Prostate gland (tissue), 2 donors: ENCODE results near the gene ALDH1L1.

ENCODE experiments used
- POLR2A ChIP-seq: fragments of 450-650 bp; IDR thresholded peaks from one replicate; pipeline ENCODE4 v1.6.1; 2016; ENCODE audit warnings: antibody characterized with exemption, mild to moderate bottlenecking
- POLR2AphosphoS5 ChIP-seq: sonication (generic); formaldehyde crosslinking; IDR thresholded peaks from one replicate; pipeline ENCODE4 v1.6.1; 2017; ENCODE audit warnings: antibody characterized with exemption
- TF ChIP-seq, protein P1 (sequence below), 4 experiments: fragments of 200-600 bp in 2 of 4; fragments of 450-650 bp in 2 of 4; sonication (generic) in 2 of 4; IDR thresholded peaks; 1 replicate in 3 of 4; 2 replicates in 1 of 4; pipeline ENCODE4 v1.5.1; 2016 to 2019; ENCODE audit warnings: antibody characterized with exemption in 4 of 4, mild to moderate bottlenecking in 2 of 4, moderate library complexity in 2 of 4

DNA sequence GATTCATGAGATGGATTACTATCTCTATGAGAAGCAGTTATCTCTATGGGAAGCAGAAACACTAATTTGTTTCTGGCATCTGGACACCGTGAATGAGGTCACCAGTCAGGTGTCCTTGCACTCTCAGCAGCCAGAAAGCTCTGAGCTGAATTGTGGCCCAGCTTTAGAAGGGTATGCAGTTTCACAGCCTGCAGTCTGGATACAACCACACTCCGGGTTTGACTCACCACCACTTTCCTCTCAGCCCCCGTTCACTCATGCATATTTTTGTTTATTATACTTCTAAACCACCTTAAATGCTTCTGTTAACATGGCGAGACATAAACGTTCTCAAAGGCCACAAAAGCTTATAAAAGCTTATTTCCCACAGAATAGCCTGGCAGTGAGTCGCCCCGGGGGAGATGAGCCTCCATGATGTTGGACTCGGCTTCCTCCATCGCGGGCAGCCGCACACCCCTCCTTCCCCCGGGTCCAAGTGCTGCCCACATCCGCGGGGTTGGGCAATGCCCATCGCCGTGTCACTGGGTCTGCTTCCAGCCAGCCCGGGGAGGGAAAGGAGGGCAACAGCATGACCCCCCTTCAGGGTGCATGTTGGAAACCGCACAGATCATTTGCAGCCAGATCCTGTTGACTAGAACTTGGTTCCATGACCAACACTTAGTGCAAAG is 79.6 kb downstream of the ALDH1L1 start:
- TF ChIP-seq, protein P1, sequence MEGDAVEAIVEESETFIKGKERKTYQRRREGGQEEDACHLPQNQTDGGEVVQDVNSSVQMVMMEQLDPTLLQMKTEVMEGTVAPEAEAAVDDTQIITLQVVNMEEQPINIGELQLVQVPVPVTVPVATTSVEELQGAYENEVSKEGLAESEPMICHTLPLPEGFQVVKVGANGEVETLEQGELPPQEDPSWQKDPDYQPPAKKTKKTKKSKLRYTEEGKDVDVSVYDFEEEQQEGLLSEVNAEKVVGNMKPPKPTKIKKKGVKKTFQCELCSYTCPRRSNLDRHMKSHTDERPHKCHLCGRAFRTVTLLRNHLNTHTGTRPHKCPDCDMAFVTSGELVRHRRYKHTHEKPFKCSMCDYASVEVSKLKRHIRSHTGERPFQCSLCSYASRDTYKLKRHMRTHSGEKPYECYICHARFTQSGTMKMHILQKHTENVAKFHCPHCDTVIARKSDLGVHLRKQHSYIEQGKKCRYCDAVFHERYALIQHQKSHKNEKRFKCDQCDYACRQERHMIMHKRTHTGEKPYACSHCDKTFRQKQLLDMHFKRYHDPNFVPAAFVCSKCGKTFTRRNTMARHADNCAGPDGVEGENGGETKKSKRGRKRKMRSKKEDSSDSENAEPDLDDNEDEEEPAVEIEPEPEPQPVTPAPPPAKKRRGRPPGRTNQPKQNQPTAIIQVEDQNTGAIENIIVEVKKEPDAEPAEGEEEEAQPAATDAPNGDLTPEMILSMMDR (IDR thresholded peaks at IDR 0.05): no peak
- TF ChIP-seq POLR2A: no peak
- no peak for TF ChIP-seq POLR2AphosphoS5
